ENCODE results near the gene PARD6G. TPM values are rescaled to one million over a fixed set of nuclear protein-coding genes. Genes with fewer than 3 reads are reported as not detected.
"Not testable (repeated sequence)": the region's sequence is repeated elsewhere in the genome, so short reads cannot be mapped to it uniquely, and the experiment has no call there.

The PARD6G gene
- total RNA-seq, 4 donors from 2014 or later, result 2.5 to 6.6 (median 3.6) TPM

- H3K36me3 ChIP-seq, result no peaks in the 10 kb centered on the region
- H3K4me3 ChIP-seq, result no peak overlapping the region
- TF ChIP-seq POLR2A (IDR thresholded peaks at IDR 0.05), result no peak
- no peak for TF ChIP-seq CTCF (IDR thresholded peaks at IDR 0.05)
- H3K9me3 ChIP-seq, result no peaks in the 10 kb centered on the region
- no peaks in the 10 kb centered on the region for H3K4me1 ChIP-seq
- DNase-seq, result no peak
- H3K27ac ChIP-seq, result no peak overlapping the region
- no peaks in the 10 kb centered on the region for H3K27me3 ChIP-seq
Measured at GRCh38 chr18:80238651-80239260, 8.6 kb downstream of the PARD6G start.

DNA sequence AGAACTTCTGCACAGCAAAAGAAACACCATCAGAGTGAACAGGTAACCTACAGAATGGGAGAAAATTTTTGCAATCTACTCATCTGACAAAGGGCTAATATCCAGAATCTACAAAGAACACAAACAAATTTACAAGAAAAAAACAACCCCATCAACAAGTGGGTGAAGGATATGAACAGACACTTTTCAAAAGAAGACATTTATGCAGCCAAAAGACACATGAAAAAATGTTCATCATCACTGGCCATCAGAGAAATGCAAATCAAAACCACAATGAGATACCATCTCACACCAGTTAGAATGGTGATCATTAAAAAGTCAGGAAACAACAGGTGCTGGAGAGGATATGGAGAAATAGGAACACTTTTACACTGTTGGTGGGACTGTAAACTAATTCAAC is 9.8 kb downstream of the PARD6G start:
- not testable (repeated sequence) for DNase-seq, H3K27me3 ChIP-seq, H3K4me3 ChIP-seq, H3K27ac ChIP-seq, H3K4me1 ChIP-seq, H3K36me3 ChIP-seq, H3K9me3 ChIP-seq

DNA sequence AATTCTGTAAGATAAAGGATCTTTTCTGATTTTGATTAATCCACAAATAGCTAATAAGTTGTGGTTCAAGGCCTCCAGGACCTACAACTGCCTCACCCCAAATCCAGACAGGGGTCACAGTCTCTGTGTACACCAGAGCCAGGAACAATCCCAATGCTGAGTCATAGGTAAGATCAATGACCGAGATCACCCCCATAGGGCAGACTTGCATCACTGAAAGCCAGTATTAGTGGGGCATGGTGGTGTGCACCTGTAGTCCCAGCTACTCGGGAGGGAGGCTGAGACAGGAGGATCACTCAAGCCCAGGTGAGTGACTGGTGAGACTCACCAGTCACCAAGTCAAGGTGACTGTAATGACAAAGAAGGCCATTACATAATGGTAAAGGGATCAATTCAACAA is 12.9 kb downstream of the PARD6G start:
- H3K27ac ChIP-seq, result no peak overlapping the region
- H3K27me3 ChIP-seq, result no peaks in the 10 kb centered on the region
- no peaks in the 10 kb centered on the region for H3K9me3 ChIP-seq
- no peaks in the 10 kb centered on the region for H3K36me3 ChIP-seq
- H3K4me1 ChIP-seq, result no peaks in the 10 kb centered on the region
- no peak overlapping the region for H3K4me3 ChIP-seq
- DNase-seq, result no peak
- no peak for TF ChIP-seq CTCF (IDR thresholded peaks at IDR 0.05)
- no peak for TF ChIP-seq POLR2A (IDR thresholded peaks at IDR 0.05)

DNA sequence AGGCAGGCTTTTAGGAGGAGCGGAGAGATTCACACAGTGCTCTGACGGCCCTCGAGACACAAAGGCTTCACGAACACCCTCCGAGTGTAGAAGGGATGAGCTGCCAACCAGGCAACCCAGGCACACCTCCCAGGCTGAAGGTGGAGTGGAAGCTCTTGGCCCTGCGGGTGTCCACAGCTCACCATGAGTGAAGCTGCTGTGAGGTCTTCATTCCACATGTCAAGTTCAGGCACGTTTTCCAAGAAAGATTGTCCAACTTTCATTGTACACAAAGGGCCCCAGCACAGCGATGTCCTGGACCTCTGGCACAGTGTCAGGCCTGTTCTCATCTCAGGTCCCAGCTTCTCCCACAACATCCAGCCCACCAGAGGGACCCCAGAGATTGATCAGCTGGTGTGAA is 13.4 kb downstream of the PARD6G start:
- Histone ChIP-seq H3K36me3 (no peaks in the 10 kb centered on the region), H3K4me3 (no peak overlapping the region), H3K4me1 (no peaks in the 10 kb centered on the region), H3K27ac (no peak overlapping the region), H3K27me3 (no peaks in the 10 kb centered on the region), H3K9me3 (no peaks in the 10 kb centered on the region)
- DNase-seq, result no peak
- no peak for TF ChIP-seq CTCF (IDR thresholded peaks at IDR 0.05)
- no peak for TF ChIP-seq POLR2A (IDR thresholded peaks at IDR 0.05)

DNA sequence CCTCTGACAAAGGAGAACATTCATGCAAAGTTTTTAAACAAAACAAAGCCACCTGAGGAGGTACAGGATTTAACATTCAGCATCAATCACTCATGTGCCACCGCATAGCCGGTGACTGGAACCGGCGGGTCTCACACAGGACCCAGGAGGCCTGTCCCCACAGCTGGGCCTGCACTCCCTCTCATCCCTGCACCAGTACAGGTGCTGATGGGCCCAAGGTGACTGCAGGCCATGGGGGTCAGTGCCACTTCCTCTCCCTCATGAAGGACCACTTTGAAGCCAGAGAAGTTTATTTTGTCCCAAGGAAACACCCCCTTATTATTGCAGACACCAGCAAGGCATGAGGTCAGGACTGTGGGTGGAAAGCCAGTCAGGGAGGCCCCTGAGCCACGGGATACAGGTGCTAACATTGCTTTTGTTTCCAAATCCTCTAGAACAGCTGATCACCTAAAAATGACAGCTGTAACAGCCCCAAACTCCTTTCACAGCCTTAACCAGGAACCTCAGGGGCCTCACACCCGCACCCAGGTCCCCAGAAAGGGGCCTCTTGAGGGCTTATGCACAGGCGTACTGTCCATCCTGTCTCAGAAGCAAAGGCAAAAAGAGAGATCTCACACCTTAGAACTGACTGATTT is 14.0 kb downstream of the PARD6G start:
- no peak for TF ChIP-seq CTCF (IDR thresholded peaks at IDR 0.05)
- no peak for TF ChIP-seq POLR2A (IDR thresholded peaks at IDR 0.05)
- H3K4me1 ChIP-seq, result no peaks in the 10 kb centered on the region
- no peaks in the 10 kb centered on the region for H3K9me3 ChIP-seq
- H3K4me3 ChIP-seq, result no peak overlapping the region
- no peak overlapping the region for H3K27ac ChIP-seq
- H3K27me3 ChIP-seq, result no peaks in the 10 kb centered on the region
- no peaks in the 10 kb centered on the region for H3K36me3 ChIP-seq
- DNase-seq, result no peak

DNA sequence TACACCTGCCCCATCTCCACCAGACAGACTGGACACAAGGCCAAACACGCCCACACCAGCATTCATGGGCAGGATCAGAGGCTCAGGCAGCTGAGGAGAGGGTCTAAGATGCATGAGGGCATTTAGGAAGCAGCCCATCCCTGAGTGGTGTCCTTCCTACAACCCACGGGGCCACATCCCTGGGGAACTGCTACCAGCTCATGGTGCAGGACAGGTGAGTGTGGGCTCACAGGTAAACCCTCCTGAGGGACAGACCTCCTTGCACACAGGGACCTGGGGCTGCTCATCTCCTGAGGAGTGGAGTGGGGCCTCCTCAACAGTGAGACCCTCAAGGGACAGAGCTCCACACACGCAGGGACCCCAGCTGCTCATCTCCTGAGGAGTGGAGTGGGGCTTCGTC is 14.6 kb downstream of the PARD6G start:
- no peaks in the 10 kb centered on the region for H3K4me1 ChIP-seq
- no peaks in the 10 kb centered on the region for H3K36me3 ChIP-seq
- no peak overlapping the region for H3K27ac ChIP-seq
- H3K27me3 ChIP-seq, result no peaks in the 10 kb centered on the region
- H3K9me3 ChIP-seq, result no peaks in the 10 kb centered on the region
- H3K4me3 ChIP-seq, result no peak overlapping the region
- TF ChIP-seq POLR2A (IDR thresholded peaks at IDR 0.05) (no peak), CTCF (IDR thresholded peaks at IDR 0.05) (no peak)
- no peak for DNase-seq
